IPS-NIHi7 (cell line): ENCODE measurements around the gene ADPRHL1.

Experiments
- DNase-seq: peaks from one replicate; pipeline ENCODE4 v3.0.0; 2012; ENCODE audit warnings: mixed read lengths; ENCODE audit errors: extremely low spot score

Gene ADPRHL1

GRCh38 chr13:113452942-113453901, at the start of gene ADPRHL1:
Gene ADPRHL1 (minus strand): TSS chr13:113453488. CDS start chr13:113453437, 51 bp downstream.
- DNase-seq = no peak

- DNase-seq = no peak
Measured at GRCh38 chr13:113502686-113503085, 49.4 kb upstream of the ADPRHL1 start.

GRCh38 chr13:113500530-113501265, 47.4 kb upstream of the ADPRHL1 start:
- DNase-seq = no peak

GRCh38 chr13:113499936-113500335, 46.6 kb upstream of the ADPRHL1 start:
- no peak for DNase-seq

GRCh38 chr13:113498905-113499304, 45.6 kb upstream of the ADPRHL1 start:
- no peak for DNase-seq

GRCh38 chr13:113497217-113497616, 43.9 kb upstream of the ADPRHL1 start:
- no peak for DNase-seq

GRCh38 chr13:113495494-113496210, 42.4 kb upstream of the ADPRHL1 start:
- no peak for DNase-seq

GRCh38 chr13:113493315-113493951, 40.1 kb upstream of the ADPRHL1 start:
- DNase-seq = no peak

- no peak for DNase-seq
Measured at GRCh38 chr13:113491982-113492381, 38.7 kb upstream of the ADPRHL1 start.

GRCh38 chr13:113491418-113491883, 38.2 kb upstream of the ADPRHL1 start:
- no peak for DNase-seq

GRCh38 chr13:113490496-113491417, 37.5 kb upstream of the ADPRHL1 start, which contains the start of gene DCUN1D2:
Gene DCUN1D2 (minus strand): TSS chr13:113490711. CDS start chr13:113490669, 42 bp downstream.
- DNase-seq = peak; percentile 95

- DNase-seq = peak; percentile 42
Measured at GRCh38 chr13:113489549-113490495, 36.5 kb upstream of the ADPRHL1 start.

- peak; percentile 75 for DNase-seq
Measured at GRCh38 chr13:113489171-113489548, 35.9 kb upstream of the ADPRHL1 start.

- DNase-seq = no peak
Measured at GRCh38 chr13:113488283-113488682, 35.0 kb upstream of the ADPRHL1 start.

- DNase-seq = no peak
Measured at GRCh38 chr13:113486698-113487097, 33.4 kb upstream of the ADPRHL1 start.

GRCh38 chr13:113485545-113485944, 32.3 kb upstream of the ADPRHL1 start:
- no peak for DNase-seq

- no peak for DNase-seq
Measured at GRCh38 chr13:113483504-113484293, 30.4 kb upstream of the ADPRHL1 start.

- no peak for DNase-seq
Measured at GRCh38 chr13:113483081-113483480, 29.8 kb upstream of the ADPRHL1 start.
